ENCODE results near the gene SIN3A.

The SIN3A gene

DNA sequence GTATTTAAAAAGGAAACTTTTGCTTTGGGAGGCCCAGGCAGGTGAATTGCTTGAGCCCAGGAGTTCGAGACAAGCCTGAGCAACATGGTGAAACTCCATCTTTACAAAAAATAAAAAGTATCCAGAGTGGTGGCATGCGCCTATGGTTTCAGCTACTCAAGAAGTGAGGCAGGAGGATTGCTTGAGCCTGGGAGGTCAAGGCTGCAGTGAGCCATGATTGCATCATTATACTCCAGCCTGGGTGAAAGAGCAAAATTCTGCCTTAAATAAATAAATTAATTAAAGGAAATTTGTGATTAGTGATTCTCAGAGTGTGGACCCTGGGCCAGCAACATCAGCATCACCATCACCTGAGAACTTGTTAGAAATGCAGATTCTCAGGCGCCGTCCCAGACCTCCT is 125.6 kb downstream of the SIN3A start:
- Histone ChIP-seq H3K79me2 (ENCODE audit: insufficient read depth, low read depth) (no peaks in the 10 kb centered on the region), H3K27me3 (ENCODE audit: insufficient read depth, low read depth) (no peaks in the 10 kb centered on the region), H3K4me3 (IDR thresholded peaks at IDR 0.05; ENCODE audit: insufficient read depth, low read depth, low read length) (no peak overlapping the region), H3K27ac (no peak overlapping the region), H3K4me1 (ENCODE audit: low read depth, poor library complexity, severe bottlenecking) (no peaks in the 10 kb centered on the region), H4K20me1 (ENCODE audit: insufficient read depth) (no peaks in the 10 kb centered on the region), H3K36me3 (ENCODE audit: insufficient read depth) (no peaks in the 10 kb centered on the region), H2AFZ (ENCODE audit: low read depth) (no peak overlapping the region), H3K9ac (no peak overlapping the region), H3K4me2 (no peak overlapping the region)
- TF ChIP-seq, protein P1, sequence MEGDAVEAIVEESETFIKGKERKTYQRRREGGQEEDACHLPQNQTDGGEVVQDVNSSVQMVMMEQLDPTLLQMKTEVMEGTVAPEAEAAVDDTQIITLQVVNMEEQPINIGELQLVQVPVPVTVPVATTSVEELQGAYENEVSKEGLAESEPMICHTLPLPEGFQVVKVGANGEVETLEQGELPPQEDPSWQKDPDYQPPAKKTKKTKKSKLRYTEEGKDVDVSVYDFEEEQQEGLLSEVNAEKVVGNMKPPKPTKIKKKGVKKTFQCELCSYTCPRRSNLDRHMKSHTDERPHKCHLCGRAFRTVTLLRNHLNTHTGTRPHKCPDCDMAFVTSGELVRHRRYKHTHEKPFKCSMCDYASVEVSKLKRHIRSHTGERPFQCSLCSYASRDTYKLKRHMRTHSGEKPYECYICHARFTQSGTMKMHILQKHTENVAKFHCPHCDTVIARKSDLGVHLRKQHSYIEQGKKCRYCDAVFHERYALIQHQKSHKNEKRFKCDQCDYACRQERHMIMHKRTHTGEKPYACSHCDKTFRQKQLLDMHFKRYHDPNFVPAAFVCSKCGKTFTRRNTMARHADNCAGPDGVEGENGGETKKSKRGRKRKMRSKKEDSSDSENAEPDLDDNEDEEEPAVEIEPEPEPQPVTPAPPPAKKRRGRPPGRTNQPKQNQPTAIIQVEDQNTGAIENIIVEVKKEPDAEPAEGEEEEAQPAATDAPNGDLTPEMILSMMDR (conservative IDR thresholded peaks at IDR 0.05; ENCODE audit: low read depth, low read length): no peak

DNA sequence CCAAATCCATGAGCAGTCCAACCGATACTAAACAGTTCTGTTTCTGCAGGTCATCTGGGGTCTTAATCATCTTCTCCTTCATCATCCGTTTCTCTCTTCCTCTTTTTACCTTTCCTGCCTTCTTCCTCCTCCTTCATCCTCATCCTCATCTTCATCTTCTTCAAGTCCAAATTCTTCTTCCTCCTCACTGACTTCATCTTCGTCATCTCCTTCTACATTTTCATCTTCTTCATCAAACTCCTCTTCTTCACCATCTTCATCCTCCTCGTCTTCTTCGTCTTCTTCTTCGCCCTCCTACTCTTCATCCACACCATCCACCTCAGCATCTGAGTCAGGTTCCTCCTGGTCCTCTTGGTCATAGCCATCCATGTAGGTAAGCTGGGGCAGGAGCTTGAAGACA is 129.8 kb downstream of the SIN3A start:
- Histone ChIP-seq H3K36me3 (ENCODE audit: insufficient read depth) (no peaks in the 10 kb centered on the region), H4K20me1 (ENCODE audit: insufficient read depth) (no peaks in the 10 kb centered on the region), H3K9ac (no peak overlapping the region), H3K27ac (no peak overlapping the region), H3K4me1 (ENCODE audit: low read depth, poor library complexity, severe bottlenecking) (no peaks in the 10 kb centered on the region), H3K79me2 (ENCODE audit: insufficient read depth, low read depth) (no peaks in the 10 kb centered on the region), H2AFZ (ENCODE audit: low read depth) (no peak overlapping the region), H3K4me2 (no peak overlapping the region), H3K4me3 (IDR thresholded peaks at IDR 0.05; ENCODE audit: insufficient read depth, low read depth, low read length) (no peak overlapping the region), H3K27me3 (ENCODE audit: insufficient read depth, low read depth) (no peaks in the 10 kb centered on the region)
- TF ChIP-seq, protein P1 (conservative IDR thresholded peaks at IDR 0.05; ENCODE audit: low read depth, low read length): no peak

Data from KMS-11 (cell line).